Endothelial cell of umbilical vein (primary cell): ENCODE results near the gene GRIK1. TPM values are rescaled to one million over a fixed set of nuclear protein-coding genes. Genes with fewer than 3 reads are reported as not detected.

ENCODE experiments used
- BruUV-seq: library from RNA; stranded (reverse); fragments of 400-500 nt; replicated peaks from 2 replicates; lab custom pipeline; 2021; lab: Mats Ljungman, UMichigan
- CTCF ChIA-PET: fragments of 300-600, 350-600 bp; sonication (Branson Sonifier 250); formaldehyde crosslinking; loops from one replicate; lab custom pipeline; 2021; ENCODE audit warnings: antibody characterized with exemption, inconsistent platforms; lab: Charles Lee
- POLR2A ChIA-PET: fragments of 300-600, 350-600 bp; sonication (Branson Sonifier 250); formaldehyde crosslinking; loops from one replicate; lab custom pipeline; 2021; ENCODE audit warnings: antibody characterized with exemption, inconsistent platforms; lab: Charles Lee
- DNase-seq: peaks from one replicate; pipeline ENCODE4 v3.0.0-alpha.2; 2011; ENCODE audit warnings: low read depth, low spot score
- FAIRE-seq: peaks from 2 replicates; lab custom pipeline; 2011; peaks lifted over from hg19 to GRCh38; lab: Jason Lieb, UNC
- H2AFZ ChIP-seq: 2 replicates; pipeline ENCODE4 v1.6.0; 2012; ENCODE audit warnings: low read depth, low read length, control low read depth, inconsistent platforms
- H3K27ac ChIP-seq: 2 replicates; pipeline ENCODE4 v1.5.1; 2011; ENCODE audit warnings: low read depth, mild to moderate bottlenecking, control low read depth, low read length, moderate library complexity; ENCODE audit not compliant: insufficient read depth
- H3K27me3 ChIP-seq, 2 experiments: 2 replicates each; pipeline versions ENCODE4 v1.6.0 to v1.6.1; 2011; ENCODE audit warnings: low read length in 2 of 2, mixed read lengths in 1 of 2; ENCODE audit not compliant: control insufficient read depth in 2 of 2, insufficient read depth in 2 of 2
- H3K36me3 ChIP-seq, 2 experiments: 2 replicates in 1 of 2; 3 replicates in 1 of 2; pipeline ENCODE4 v1.5.1; 2011; ENCODE audit warnings: low read length in 2 of 2, mild to moderate bottlenecking in 1 of 2, moderate library complexity in 1 of 2; ENCODE audit not compliant: control insufficient read depth in 2 of 2, insufficient read depth in 2 of 2; ENCODE audit errors: extremely low read depth in 1 of 2
- H3K4me1 ChIP-seq: 3 replicates; pipeline ENCODE4 v1.5.1; 2011; ENCODE audit warnings: mild to moderate bottlenecking, low read length; ENCODE audit not compliant: control insufficient read depth, insufficient read depth; ENCODE audit errors: extremely low read depth
- H3K4me2 ChIP-seq: 2 replicates; pipeline ENCODE4 v1.6.1; 2011; ENCODE audit warnings: low read length, control low read depth, mixed read lengths; ENCODE audit not compliant: insufficient read depth
- H3K4me3 ChIP-seq, 3 experiments: fragments of 200-600 bp in 1 of 3; sonication (generic), shearing (Covaris generic) in 1 of 3; replicated peaks in 1 of 3; 2 replicates each; pipeline ENCODE4 v1.5.1; 2011 to 2016; ENCODE audit warnings: control low read depth in 3 of 3, low read length in 3 of 3, mild to moderate bottlenecking in 2 of 3, inconsistent platforms in 1 of 3, low read depth in 1 of 3, moderate library complexity in 1 of 3; ENCODE audit not compliant: insufficient read depth in 1 of 3
- H3K79me2 ChIP-seq: 2 replicates; pipeline ENCODE4 v1.6.0; 2012; ENCODE audit warnings: low read length, inconsistent platforms; ENCODE audit not compliant: control insufficient read depth, insufficient read depth
- H3K9ac ChIP-seq: replicated peaks from 2 replicates; pipeline ENCODE3; 2011; ENCODE audit warnings: low read length, control low read depth; ENCODE audit not compliant: insufficient read depth; ENCODE audit errors: extremely low read depth
- H3K9me1 ChIP-seq: replicated peaks from 3 replicates; pipeline ENCODE4 v1.6.0; 2011; ENCODE audit warnings: mild to moderate bottlenecking, low read length; ENCODE audit not compliant: control insufficient read depth, insufficient read depth; ENCODE audit errors: extremely low read depth
- H3K9me3 ChIP-seq: replicated peaks from 2 replicates; pipeline ENCODE4 v1.5.1; 2012; ENCODE audit warnings: low read length, inconsistent platforms; ENCODE audit not compliant: control insufficient read depth, insufficient read depth
- H4K20me1 ChIP-seq: replicated peaks from 2 replicates; pipeline ENCODE3; 2011; ENCODE audit warnings: mild to moderate bottlenecking, low read length; ENCODE audit not compliant: control insufficient read depth, insufficient read depth; ENCODE audit errors: extremely low read depth
- EZH2 ChIP-seq: IDR thresholded peaks from 2 replicates; pipeline ENCODE4 v1.6.1; 2012; ENCODE audit warnings: borderline replicate concordance, low read depth, mild to moderate bottlenecking, moderate library complexity, low read length, inconsistent platforms; ENCODE audit not compliant: severe bottlenecking
- GATA2 ChIP-seq: IDR thresholded peaks from 2 replicates; pipeline ENCODE4 v1.7.0; 2011; ENCODE audit warnings: low read depth, mild to moderate bottlenecking, moderate library complexity, mixed read lengths, low read length; ENCODE audit not compliant: insufficient read length, insufficient read depth
- POLR2A ChIP-seq: IDR thresholded peaks from 2 replicates; pipeline ENCODE4 v1.6.1; 2012; ENCODE audit warnings: low read depth, mild to moderate bottlenecking, control low read depth, low read length
- dilution Hi-C: fragments of 300-500 bp; cut with MboI; formaldehyde crosslinking; loops from one replicate; pipeline ENCODE4 v1.15.0; 2019; ENCODE audit warnings: low sequenced_read_pairs; ENCODE audit not compliant: extremely low pct_ligation_motif_present
- intact Hi-C: fragments of 100-400 bp; cut with micrococcal nuclease; formaldehyde crosslinking; loops from one replicate; pipeline ENCODE4 v1.10.0; 2022
- polyA plus RNA-seq, 4 experiments: library from polyadenylated mRNA; depleted of rRNA in 3 of 4; stranded (reverse) in 3 of 4; unstranded in 1 of 4; fragments of >200 nt; gene quantifications; 2 replicates each; pipeline versions ENCODE4 v1.2.1 to v1.2.3, GENCODE V29; 2011 to 2012; ENCODE audit warnings: missing spikeins in 1 of 4
- total RNA-seq: library from RNA; stranded (reverse); gene quantifications from 2 replicates; pipeline ENCODE4 v1.2.3, GENCODE V29; 2021
- TF ChIP-seq, protein P1 (sequence below): IDR thresholded peaks from 2 replicates; pipeline ENCODE4 v1.6.1; 2011; ENCODE audit not compliant: insufficient read depth, insufficient read length

GRIK1 gene
- total and polyA plus RNA-seq, 2 donors (not counting 3 experiments of a cell fraction or from before 2014, with no cell fraction given), result not detected

DNA sequence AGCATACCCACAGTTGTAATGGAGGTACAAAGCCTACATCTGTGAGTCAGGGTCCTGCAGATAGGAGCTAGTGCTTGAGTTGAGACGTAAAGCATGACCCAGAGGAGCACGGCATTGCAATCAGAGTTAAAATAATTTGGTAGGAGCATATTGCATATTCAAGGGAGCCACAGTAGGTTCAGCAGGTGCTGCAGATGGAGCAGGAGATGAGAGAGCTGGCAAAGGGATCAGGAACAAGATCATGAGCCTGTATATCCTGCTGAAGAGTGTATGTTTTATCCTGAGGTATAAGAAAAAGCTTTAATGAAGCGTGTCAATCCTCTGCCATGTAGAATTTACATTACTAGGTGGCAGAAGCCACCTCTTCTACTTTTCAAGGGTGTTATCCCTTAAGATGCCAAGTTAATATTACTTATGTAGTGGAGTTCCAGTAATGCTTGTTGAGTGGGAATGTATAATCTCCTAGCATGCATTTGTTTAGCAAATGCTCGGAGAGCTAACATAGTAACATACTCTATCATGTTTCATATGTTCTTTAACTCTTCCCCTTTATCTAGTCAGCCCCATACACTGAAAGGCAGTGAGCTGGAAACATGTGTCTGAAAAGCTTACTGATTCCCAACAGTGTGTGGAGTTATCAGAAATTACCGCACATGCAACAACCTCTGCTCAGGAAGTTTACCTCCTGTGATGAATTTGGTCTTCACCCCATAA, 300.3 kb downstream of the GRIK1 start:
- Histone ChIP-seq H3K27ac (no peak overlapping the region), H3K9me3 (no peaks in the 10 kb centered on the region), H3K4me2 (no peak overlapping the region), H4K20me1 (no peaks in the 10 kb centered on the region), H3K9me1 (no peaks in the 10 kb centered on the region), H3K79me2 (no peaks in the 10 kb centered on the region), H2AFZ (no peak overlapping the region), H3K4me3 (no peak overlapping the region), H3K4me1 (no peaks in the 10 kb centered on the region), H3K27me3 (peaks cover 0 to 2% of the 10 kb centered on the region in 2 experiments), H3K36me3 (no peaks in the 10 kb centered on the region), H3K9ac (no peak overlapping the region)
- BruUV-seq, result no TSS peak
- no peak for TF ChIP-seq GATA2
- CTCF ChIA-PET, result interaction anchor here (0.9 kb wide), 1 partner anchor 10 kb away, joined by 3 read pairs; no protein-coding TSS in a partner anchor
- FAIRE-seq (no peak), DNase-seq (no peak)
- intact Hi-C loops (no loop called here), dilution Hi-C loops (no loop called here)
- POLR2A ChIA-PET, result no interaction called here

DNA sequence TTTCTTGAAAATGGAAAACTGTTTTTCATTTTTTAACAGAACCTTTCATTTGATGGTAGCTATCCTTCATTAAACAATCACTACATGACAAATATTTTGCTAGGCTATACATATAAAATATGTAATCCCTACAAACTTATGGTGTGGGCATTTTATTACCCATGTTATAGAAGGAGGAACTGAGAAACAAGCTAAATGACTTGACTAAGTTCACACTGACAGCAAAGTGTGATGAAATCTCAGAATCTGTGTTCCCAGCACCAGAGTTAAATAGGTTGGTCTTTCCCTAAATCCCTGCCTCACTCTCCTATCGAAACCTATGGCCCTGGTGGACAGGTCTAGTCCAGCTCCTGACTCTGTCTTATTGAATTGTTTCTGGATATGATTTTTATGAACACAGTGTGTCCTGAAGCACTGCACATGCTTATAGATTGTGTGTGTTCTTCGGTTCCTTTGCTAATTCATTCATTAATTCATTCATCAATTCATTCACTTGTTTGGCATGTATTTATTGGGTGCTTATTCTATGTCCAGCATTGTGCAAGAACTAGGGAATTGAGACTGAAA, 301.0 kb downstream of the GRIK1 start:
- POLR2A ChIA-PET, result no interaction called here
- no peaks in the 10 kb centered on the region for H3K9me1 ChIP-seq
- H2AFZ ChIP-seq, result no peak overlapping the region
- no peak for FAIRE-seq
- no peaks in the 10 kb centered on the region for H4K20me1 ChIP-seq
- H3K9me3 ChIP-seq, result no peaks in the 10 kb centered on the region
- intact Hi-C loops, result no loop called here
- CTCF ChIA-PET, result interaction anchor here (0.9 kb wide), 1 partner anchor 11 kb away, joined by 3 read pairs; no protein-coding TSS in a partner anchor
- TF ChIP-seq POLR2A (no peak), EZH2 (no peak)
- TF ChIP-seq, protein P1, sequence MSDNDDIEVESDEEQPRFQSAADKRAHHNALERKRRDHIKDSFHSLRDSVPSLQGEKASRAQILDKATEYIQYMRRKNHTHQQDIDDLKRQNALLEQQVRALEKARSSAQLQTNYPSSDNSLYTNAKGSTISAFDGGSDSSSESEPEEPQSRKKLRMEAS, result no peak
- no peaks in the 10 kb centered on the region for H3K36me3 ChIP-seq
- H3K4me2 ChIP-seq, result no peak overlapping the region
- H3K27ac ChIP-seq, result no peak overlapping the region
- peaks cover 0 to 2% of the 10 kb centered on the region in 2 experiments for H3K27me3 ChIP-seq
- H3K4me3 ChIP-seq, result no peak overlapping the region
- BruUV-seq, result no TSS peak
- H3K79me2 ChIP-seq, result no peaks in the 10 kb centered on the region
- DNase-seq, result no peak
- no peaks in the 10 kb centered on the region for H3K4me1 ChIP-seq
- H3K9ac ChIP-seq, result no peak overlapping the region
- dilution Hi-C loops, result no loop called here
